Urothelium cell line (cell line): Measurements from ENCODE around the gene LEMD3.

Experiments used
- DNase-seq: peaks from one replicate; pipeline ENCODE4 v3.0.0; 2011; ENCODE audit warnings: low spot score, mixed read lengths
- FAIRE-seq: peaks from 2 replicates; lab custom pipeline; 2011; peaks lifted over from hg19 to GRCh38; lab: Jason Lieb, UNC

The LEMD3 gene

GRCh38 chr12:65204886-65205525, 35.6 kb downstream of the LEMD3 start:
- DNase-seq: no peak
- FAIRE-seq: no peak

DNA sequence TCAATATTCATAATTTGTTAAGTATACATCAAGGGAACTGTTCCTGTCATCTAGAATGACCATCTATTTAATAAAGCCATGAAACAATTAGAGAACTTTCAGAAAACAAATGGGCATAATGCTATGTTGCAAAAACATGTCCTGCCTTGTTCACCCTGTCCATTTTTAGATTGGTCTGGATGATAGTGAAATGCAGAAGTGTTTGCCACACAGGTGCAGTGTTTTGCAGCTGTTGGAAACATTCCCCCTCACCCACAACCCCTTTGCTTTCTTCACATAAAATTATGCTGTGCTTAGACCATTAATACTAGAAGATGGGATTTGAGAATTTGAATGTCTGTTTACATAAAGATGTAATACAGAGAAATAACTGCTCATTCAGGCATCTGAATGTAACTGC, 36.5 kb downstream of the LEMD3 start:
- DNase-seq: no peak
- no peak for FAIRE-seq

GRCh38 chr12:65208125-65208524, 38.7 kb downstream of the LEMD3 start:
- FAIRE-seq: no peak
- no peak for DNase-seq

GRCh38 chr12:65208964-65209654, 39.7 kb downstream of the LEMD3 start:
- DNase-seq (no peak), FAIRE-seq (no peak)

DNA sequence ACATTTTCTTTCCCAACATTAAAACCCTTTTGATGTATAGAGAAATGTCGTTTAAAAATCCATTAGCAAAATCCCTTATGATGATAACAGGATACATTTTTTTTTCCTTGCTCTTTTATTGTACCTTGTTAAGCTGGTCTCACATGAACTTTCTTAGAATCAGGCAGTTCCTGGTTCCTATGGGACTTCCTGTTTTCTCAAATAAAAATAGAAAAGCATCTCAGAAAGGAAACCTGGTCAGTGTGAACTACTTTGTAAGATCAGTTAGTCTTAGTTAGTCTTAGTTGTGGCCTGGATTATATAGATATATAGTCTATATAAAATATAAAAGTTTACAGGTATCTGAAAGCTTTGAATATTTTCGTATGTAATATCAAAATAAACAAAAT, 40.3 kb downstream of the LEMD3 start:
- no peak for FAIRE-seq
- no peak for DNase-seq

DNA sequence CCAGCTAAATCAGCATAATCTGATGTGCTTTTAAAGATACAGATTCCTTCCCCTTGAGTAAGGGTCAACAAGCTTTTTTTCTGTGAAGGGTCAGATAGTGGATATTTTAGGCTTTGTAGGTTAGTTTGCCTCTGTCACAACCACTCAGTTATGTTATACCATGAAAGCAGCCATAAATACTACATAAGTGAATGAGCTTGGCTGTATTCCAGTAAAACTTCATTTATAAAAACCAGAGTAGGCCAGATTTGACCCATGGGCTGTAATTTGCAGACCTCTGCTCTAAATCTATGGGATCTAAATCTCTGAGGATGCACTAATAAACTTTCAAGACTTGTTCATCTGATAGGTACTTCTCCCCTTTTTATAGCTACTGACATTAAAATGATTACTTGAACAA, 47.7 kb downstream of the LEMD3 start:
- FAIRE-seq: no peak
- no peak for DNase-seq

DNA sequence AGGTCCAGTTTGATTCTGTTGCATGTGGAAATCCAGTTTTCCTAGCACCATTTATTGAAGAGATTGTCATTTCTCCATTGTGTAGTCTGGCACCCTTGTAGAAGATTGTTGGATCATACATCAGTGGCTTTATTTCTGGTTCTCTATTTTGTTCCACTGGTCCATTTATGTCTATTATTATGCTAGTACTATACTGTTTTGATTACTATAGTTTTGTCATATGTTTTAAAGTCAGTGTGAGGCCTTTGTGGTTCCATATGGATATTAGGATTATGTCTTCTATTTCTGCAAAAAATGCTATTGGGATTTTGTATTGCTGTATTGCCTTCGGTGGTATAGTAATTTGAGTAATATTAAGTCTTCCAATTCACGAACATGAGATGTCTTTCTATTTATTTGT, 51.4 kb downstream of the LEMD3 start:
- DNase-seq (no peak), FAIRE-seq (no peak)

- FAIRE-seq (no peak), DNase-seq (peak; percentile 6)
Measured at GRCh38 chr12:65229441-65229840, 60.1 kb downstream of the LEMD3 start.

GRCh38 chr12:65232476-65233077, 63.2 kb downstream of the LEMD3 start:
- DNase-seq (peak; percentile 6), FAIRE-seq (no peak)

DNA sequence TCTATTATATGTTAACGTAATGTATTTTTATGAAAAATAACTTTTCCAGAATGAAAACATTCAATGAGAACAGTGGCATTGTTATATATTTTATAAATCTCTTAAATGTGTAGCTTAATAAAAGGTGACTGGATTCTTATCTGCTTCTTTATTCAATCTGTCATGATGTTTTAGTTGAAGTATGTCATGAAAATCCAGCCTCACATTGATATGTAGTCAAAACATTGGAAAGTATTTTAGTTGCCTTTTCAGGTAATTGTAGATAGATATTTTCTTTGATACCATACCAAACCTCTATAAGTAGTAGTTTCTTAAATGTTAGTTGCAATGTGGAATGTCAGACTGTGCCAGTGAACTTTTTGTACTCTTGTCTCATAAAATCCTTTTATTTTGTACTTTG, 67.8 kb downstream of the LEMD3 start:
- no peak for DNase-seq
- FAIRE-seq: no peak

GRCh38 chr12:65238609-65239008, 69.2 kb downstream of the LEMD3 start:
- FAIRE-seq: no peak
- DNase-seq: no peak

- FAIRE-seq: no peak
- DNase-seq: no peak
Measured at GRCh38 chr12:65248656-65249633, 79.6 kb downstream of the LEMD3 start.

GRCh38 chr12:65252515-65252914, 83.1 kb downstream of the LEMD3 start:
- DNase-seq (no peak), FAIRE-seq (no peak)

- FAIRE-seq: no peak
- DNase-seq: no peak
Measured at GRCh38 chr12:65257986-65258385, 88.6 kb downstream of the LEMD3 start.

DNA sequence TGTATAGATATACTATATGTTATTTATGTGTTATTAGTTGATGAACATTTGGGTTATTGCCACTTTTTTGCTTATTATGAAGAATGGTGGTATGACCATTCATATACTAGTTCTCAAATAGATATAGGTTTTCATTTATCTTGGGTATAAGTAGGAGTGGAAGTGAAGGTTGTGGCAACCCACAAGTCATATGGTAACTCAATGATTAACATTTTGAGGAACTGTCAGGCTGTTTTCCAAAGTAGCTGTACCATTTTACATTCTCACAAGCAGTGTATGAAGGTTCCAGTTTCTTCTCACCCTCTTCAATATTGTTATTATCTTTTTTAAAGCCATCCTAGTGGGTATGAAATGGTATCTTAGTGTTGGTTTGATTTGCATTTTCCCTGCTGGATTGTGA, 90.1 kb downstream of the LEMD3 start:
- DNase-seq: no peak
- FAIRE-seq: no peak

GRCh38 chr12:65263777-65264176, 94.4 kb downstream of the LEMD3 start:
- FAIRE-seq (no peak), DNase-seq (no peak)

DNA sequence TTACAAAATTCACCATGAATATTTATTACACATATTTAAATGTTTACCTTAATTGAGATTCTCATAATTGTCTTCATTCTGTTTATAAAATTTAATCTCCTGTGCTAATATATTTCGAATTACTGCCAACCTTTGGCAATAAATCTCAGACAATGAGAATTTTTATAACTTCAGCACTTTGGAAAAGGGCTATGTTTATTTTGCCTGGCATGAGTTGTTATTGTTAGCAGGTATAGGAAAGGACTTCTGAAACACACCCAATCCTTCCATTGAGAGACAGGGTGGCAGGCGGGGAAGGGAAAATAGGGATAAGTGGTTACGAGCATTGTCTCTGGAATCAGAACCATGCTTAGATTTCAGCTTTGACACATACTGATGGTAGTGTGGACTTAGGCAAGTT, 97.0 kb downstream of the LEMD3 start:
- DNase-seq: no peak
- FAIRE-seq: no peak

DNA sequence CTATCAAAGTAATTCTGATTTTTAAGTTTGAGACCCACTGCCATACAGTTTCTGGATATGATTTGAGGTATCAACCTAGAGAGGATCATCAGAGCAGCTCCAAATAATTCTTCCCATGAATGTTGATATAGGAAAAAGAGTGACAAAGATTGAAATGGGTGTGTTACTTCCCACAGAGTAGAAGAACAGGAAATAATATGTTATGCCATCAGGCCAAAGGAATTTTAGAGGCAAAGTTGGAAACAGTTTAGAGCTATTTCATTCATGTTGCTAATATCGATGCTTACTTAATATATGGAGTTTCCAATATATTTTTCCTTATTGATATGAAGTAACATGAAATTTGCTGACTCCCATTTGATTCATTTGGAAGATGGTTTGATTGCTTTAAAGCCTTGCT, 100.2 kb downstream of the LEMD3 start:
- DNase-seq (no peak), FAIRE-seq (no peak)

GRCh38 chr12:65274602-65275272, 105.4 kb downstream of the LEMD3 start:
- no peak for DNase-seq
- FAIRE-seq: no peak

- no peak for FAIRE-seq
- no peak for DNase-seq
Measured at GRCh38 chr12:65275627-65276026, 106.2 kb downstream of the LEMD3 start.
